ENCODE results near the gene TMC6. TPM values are rescaled to one million over a fixed set of nuclear protein-coding genes. Genes with fewer than 3 reads are reported as not detected.

TMC6 gene
- total and polyA plus RNA-seq, 8 donors, result 9.2 to 223 (median 41.7) TPM

DNA sequence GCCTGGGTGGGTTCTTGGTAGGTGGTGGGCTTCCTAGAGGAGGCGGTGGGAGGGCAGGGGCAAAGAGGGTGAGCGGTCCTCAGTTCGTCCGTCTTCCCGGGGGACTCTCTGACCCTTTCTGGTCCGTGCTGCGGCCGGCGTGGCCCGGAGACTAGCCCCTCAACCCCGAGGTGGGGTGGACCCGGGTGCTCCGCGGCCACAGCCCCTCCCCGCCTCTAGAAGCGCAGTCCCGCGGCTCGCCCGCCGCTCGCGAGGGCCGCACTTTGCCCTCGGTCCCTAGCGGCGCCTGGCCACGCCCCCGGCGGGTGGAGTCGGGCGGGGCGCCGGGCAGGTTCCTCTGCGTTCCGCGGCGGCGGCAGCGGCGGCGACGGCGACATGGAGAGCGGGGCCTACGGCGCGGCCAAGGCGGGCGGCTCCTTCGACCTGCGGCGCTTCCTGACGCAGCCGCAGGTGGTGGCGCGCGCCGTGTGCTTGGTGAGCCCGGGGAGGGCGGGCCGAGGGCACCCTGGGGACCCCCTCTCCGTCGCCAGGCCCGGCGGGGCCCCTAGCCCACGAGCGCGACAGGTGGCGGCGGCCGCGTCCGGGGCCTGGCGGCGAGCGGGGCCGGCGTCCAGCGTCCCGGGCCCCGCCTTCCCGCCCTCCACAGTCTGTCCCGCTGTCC lies 39.8 kb upstream of the TMC6 start, which contains the start of gene SYNGR2:
SYNGR2 (plus strand) TSS at position 340 of the 661 bp plus-strand sequence; CDS start at position 376, 36 bp downstream.
- H3K27ac ChIP-seq, result peak within 1 kb of the TSS; percentile 90 to 97 (median 93)
- TF ChIP-seq POLR2A (IDR thresholded peaks at IDR 0.05), result no peak
- peak; percentile 41 to 96 (median 94) for TF ChIP-seq POLR2AphosphoS5 (IDR thresholded peaks at IDR 0.05)

DNA sequence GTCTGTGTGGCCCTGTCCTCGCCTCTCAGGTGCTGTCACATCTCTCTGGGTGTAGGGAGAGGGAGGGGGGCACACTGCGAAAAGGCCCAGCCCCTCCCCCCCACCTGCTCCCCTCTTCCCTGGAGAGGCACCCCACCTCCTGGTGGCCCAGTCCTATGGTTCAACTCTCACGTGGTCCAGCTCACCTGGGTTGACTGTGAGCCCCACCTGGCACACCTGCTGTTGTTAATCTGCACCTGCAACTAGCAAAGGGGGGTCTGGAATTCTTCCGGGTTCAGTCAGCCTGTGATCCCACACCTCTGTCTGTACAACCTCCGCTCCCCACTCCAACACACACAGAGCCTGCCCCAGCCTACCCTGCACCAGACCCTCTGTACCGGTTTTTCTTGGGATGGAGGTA lies 37.9 kb upstream of the TMC6 start:
- Histone ChIP-seq H3K4me3 (no peak overlapping the region), H3K27me3 (no peaks in the 10 kb centered on the region), H3K36me3 (peaks cover 6 to 11% (median 10%) of the 10 kb centered on the region in 4 donors), H3K9me3 (no peaks in the 10 kb centered on the region), H3K4me1 (peaks cover 23 to 41% (median 36%) of the 10 kb centered on the region in 4 donors), H3K27ac (no peak overlapping the region)
- WGBS, 5 donors, result 53 to 65% (median 58%) methylated on average over 5 to 6 of the region's 6 CpGs
- intact Hi-C loops (cut with DNase I; ENCODE audit: low total_unique reads), result no loop called here
- TF ChIP-seq EP300 (IDR thresholded peaks at IDR 0.05), result no peak
- DNase-seq, result peak in 1 of 2 donors; percentile 71

More for the DNA sequence above, 39.8 kb upstream of the TMC6 start, which contains the start of gene SYNGR2:
- no peaks in the 10 kb centered on the region for H3K27me3 ChIP-seq
- intact Hi-C loops (cut with DNase I; ENCODE audit: low total_unique reads), result no loop called here
- peaks cover 6 to 24% (median 21%) of the 10 kb centered on the region in 4 donors for H3K36me3 ChIP-seq
- H3K4me3 ChIP-seq, result peak within 1 kb of the TSS; percentile 73 to 97 (median 92)
- H3K9me3 ChIP-seq, result no peaks in the 10 kb centered on the region
- WGBS, 5 donors, result 1% methylated on average over 30 to 83 of the region's 84 CpGs; no CpG with 5 or more reads in 1 of the 5 donors
- peaks cover 43 to 60% (median 56%) of the 10 kb centered on the region in 4 donors for H3K4me1 ChIP-seq
- DNase-seq, result peak; percentile 92 to 94

DNA sequence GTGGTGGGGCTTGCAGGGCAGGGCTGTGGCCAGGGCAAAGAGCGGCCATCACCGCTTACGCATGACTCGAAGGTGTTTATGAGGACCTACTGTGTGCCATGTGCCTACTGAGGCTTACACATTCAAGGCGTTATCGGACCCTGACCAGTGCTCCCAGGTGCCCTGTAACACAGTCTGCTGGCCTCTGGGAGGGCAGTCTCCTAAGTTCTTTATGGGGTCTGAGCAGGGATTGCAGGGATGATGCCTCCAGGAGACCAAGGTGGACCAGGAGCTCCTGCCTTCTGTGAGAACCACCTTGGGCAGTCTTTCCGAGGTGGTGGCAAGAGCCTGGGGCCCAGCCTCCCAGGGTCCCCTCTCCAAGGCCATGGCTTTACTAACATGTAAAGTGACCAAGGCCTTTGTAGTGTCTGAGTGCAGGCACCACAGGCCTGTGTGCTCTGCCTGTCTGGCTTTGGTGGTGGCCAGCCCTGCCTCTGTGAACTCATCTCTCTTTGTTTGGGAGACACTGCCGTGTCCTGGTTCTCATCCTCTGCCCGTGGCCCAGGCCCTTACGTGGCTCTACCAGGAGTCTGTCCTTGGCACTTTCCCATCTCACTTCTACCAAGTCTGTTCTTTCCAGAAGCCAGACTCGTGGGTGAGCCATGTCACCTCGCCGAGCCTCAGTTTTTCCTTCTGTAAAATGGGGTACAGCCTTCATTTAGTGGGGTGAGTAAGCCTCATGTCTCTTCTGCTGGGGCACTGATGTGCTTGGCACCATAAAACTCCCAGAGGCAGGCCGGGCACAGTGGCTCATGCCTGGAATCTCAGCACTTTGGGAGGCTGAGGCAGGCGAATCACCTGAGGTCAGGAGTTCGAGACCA lies 36.4 kb upstream of the TMC6 start:
- no peak for DNase-seq
- WGBS, 5 donors, result 85 to 95% (median 89%) methylated on average over 13 to 16 of the region's 16 CpGs
- Histone ChIP-seq H3K27ac (no peak overlapping the region), H3K4me3 (no peak overlapping the region), H3K36me3 (no peaks in the 10 kb centered on the region), H3K9me3 (no peaks in the 10 kb centered on the region), H3K4me1 (peaks cover 12 to 26% (median 22%) of the 10 kb centered on the region in 4 donors), H3K27me3 (no peaks in the 10 kb centered on the region)
- intact Hi-C loops (cut with DNase I; ENCODE audit: low total_unique reads), result no loop called here
- TF ChIP-seq, protein P1, sequence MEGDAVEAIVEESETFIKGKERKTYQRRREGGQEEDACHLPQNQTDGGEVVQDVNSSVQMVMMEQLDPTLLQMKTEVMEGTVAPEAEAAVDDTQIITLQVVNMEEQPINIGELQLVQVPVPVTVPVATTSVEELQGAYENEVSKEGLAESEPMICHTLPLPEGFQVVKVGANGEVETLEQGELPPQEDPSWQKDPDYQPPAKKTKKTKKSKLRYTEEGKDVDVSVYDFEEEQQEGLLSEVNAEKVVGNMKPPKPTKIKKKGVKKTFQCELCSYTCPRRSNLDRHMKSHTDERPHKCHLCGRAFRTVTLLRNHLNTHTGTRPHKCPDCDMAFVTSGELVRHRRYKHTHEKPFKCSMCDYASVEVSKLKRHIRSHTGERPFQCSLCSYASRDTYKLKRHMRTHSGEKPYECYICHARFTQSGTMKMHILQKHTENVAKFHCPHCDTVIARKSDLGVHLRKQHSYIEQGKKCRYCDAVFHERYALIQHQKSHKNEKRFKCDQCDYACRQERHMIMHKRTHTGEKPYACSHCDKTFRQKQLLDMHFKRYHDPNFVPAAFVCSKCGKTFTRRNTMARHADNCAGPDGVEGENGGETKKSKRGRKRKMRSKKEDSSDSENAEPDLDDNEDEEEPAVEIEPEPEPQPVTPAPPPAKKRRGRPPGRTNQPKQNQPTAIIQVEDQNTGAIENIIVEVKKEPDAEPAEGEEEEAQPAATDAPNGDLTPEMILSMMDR (IDR thresholded peaks at IDR 0.05), result no peak
- TF ChIP-seq EP300 (IDR thresholded peaks at IDR 0.05) (no peak), POLR2AphosphoS5 (IDR thresholded peaks at IDR 0.05) (no peak), POLR2A (IDR thresholded peaks at IDR 0.05) (no peak)

DNA sequence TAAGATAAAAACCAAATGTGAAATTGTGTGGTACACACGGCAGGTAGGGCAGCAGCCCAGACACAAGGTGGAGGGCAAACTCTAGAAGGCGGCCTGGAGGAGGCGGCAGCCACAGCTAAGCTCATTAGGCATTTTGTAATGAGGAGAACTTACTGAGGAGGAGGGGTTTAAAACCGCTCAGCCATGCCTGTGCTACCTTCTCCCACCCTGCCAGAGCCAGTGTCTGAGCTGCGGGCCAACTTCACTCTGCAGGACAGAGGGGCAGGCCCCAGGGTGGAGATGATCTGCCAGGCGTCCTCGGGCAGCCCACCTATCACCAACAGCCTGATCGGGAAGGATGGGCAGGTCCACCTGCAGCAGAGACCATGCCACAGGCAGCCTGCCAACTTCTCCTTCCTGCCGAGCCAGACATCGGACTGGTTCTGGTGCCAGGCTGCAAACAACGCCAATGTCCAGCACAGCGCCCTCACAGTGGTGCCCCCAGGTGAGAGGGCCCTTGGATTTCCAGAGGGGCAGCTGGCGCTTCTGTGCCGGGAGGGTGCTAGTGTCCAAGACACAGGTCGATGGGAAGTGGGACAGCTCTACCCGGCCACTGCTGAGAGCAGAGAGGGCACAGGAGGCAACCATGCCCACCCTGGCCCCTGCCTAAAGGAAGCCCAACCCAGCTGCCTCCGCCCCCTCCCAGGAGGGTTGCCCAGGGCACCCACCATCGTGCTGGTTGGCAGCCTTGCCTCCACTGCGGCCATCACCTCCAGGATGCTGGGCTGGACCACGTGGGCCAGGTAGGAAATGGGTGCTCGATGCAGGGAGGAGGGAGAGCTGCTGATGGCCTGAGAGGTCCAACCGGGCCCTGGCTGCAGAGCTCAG lies 35.6 kb upstream of the TMC6 start:
- no peak for TF ChIP-seq POLR2A (IDR thresholded peaks at IDR 0.05)
- intact Hi-C loops (cut with DNase I; ENCODE audit: low total_unique reads), result no loop called here
- Histone ChIP-seq H3K4me1 (peaks cover 4 to 18% (median 14%) of the 10 kb centered on the region in 4 donors), H3K27me3 (no peaks in the 10 kb centered on the region), H3K36me3 (no peaks in the 10 kb centered on the region), H3K9me3 (no peaks in the 10 kb centered on the region), H3K4me3 (no peak overlapping the region), H3K27ac (no peak overlapping the region)
- 34 to 55% (median 50%) methylated on average over 10 to 22 of the region's 22 CpGs for WGBS, 5 donors
- peak in 1 of 2 donors; percentile 80 for DNase-seq

DNA sequence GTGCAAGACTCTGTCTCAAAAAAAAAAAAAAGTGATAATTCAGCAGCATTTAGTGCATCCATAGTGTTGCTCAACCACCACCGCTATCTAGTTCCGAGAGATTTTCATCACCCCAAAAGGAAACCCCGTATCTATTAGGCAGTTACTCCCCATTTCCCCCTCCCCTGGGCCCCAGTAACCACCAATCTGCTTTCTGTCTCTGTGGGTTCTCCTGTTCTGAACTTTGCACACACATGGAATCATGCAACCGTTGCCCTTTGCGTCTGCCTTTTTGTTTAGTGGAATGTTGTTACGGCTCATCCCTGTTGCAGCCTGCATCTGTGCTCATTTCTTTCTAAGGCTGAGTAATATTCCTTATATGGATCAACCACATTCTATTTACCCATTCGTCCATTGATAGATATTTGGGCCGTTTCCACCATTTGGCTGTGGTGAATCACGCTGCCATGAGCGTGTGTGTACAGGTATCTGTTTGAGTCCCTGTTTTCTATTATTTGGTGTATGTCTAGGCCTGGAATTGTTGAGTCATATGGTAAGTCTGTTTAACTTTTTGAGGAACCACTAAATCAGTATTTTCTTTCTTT lies 31.1 kb upstream of the TMC6 start:
- Histone ChIP-seq H3K4me3 (no peak overlapping the region), H3K36me3 (no peaks in the 10 kb centered on the region), H3K27me3 (no peaks in the 10 kb centered on the region), H3K9me3 (no peaks in the 10 kb centered on the region), H3K4me1 (peaks cover 0 to 9% (median 8%) of the 10 kb centered on the region in 4 donors), H3K27ac (no peak overlapping the region)
- intact Hi-C loops (cut with DNase I; ENCODE audit: low total_unique reads), result no loop called here
- WGBS, 5 donors, result 70 to 74% (median 72%) methylated on average over 10 of the region's 10 CpGs
- no peak for DNase-seq
- no peak for TF ChIP-seq EP300 (IDR thresholded peaks at IDR 0.05)
- TF ChIP-seq, protein P1 (IDR thresholded peaks at IDR 0.05), result no peak
- TF ChIP-seq POLR2A (IDR thresholded peaks at IDR 0.05), result no peak
- no peak for TF ChIP-seq POLR2AphosphoS5 (IDR thresholded peaks at IDR 0.05)
